Aortic smooth muscle cell (primary cell): ENCODE measurements around the gene ICAM2. TPM values are rescaled to one million over a fixed set of nuclear protein-coding genes. Genes with fewer than 3 reads are reported as not detected.

Experiments used
- total RNA-seq: library from RNA; depleted of rRNA; stranded (reverse); fragments of >200 nt; gene quantifications from 2 replicates; pipeline ENCODE4 v1.2.3, GENCODE V29; 2014

ICAM2 gene
- total RNA-seq = 22.9 and 44.0 TPM in 2 replicates

GRCh38 chr17:64020056-64020766, at the start of gene ICAM2:
Gene ICAM2 (minus strand): TSS chr17:64020633. CDS start chr17:64006691, 13,942 bp downstream.

GRCh38 chr17:63998050-63998720, 22.2 kb downstream of the ICAM2 start, which contains the start of gene PRR29:
Gene PRR29 (plus strand): TSS chr17:63998351. CDS start chr17:63998365, 14 bp downstream.

GRCh38 chr17:63972796-63973195, 47.6 kb downstream of the ICAM2 start, which contains the start of gene SCN4A:
Gene SCN4A (minus strand): TSS chr17:63972918. CDS start chr17:63972841, 77 bp downstream.

Other genes starting within 250 kb of the ICAM2 start
- gene CCDC47, start 247.0 kb downstream of the ICAM2 start, total RNA-seq = 76.7 and 87.7 TPM in 2 replicates
- 61.2 and 62.7 TPM in 2 replicates for gene DDX42, start 246.5 kb downstream of the ICAM2 start, total RNA-seq
- 100 and 134 TPM in 2 replicates for gene PSMC5, start 193.2 kb downstream of the ICAM2 start, total RNA-seq
- 47.4 and 65.3 TPM in 2 replicates for gene FTSJ3, start 193.0 kb downstream of the ICAM2 start, total RNA-seq
- 84.6 and 95.6 TPM in 2 replicates for gene SMARCD2, start 177.9 kb downstream of the ICAM2 start, total RNA-seq
- gene CSH2, start 147.0 kb downstream of the ICAM2 start, total RNA-seq = not detected in 2 replicates
- gene GH2, start 138.7 kb downstream of the ICAM2 start, total RNA-seq = not detected in 2 replicates
- gene CSH1, start 124.1 kb downstream of the ICAM2 start, total RNA-seq = not detected in 2 replicates
- gene CSHL1, start 109.4 kb downstream of the ICAM2 start, total RNA-seq = not detected in 2 replicates
- gene GH1, start 101.8 kb downstream of the ICAM2 start, total RNA-seq = not detected in 2 replicates
- gene CD79B, start 88.3 kb downstream of the ICAM2 start, total RNA-seq = 2.1 and 2.9 TPM in 2 replicates
- gene SCN4A, start 47.7 kb downstream of the ICAM2 start, total RNA-seq = 0.12 and 0.13 TPM in 2 replicates
- 1.5 and 2.5 TPM in 2 replicates for gene PRR29, start 22.3 kb downstream of the ICAM2 start, total RNA-seq
- gene ERN1, start 109.5 kb upstream of the ICAM2 start, total RNA-seq = 7.6 and 7.9 TPM in 2 replicates
- 26.0 and 32.9 TPM in 2 replicates for gene TEX2, start 242.6 kb upstream of the ICAM2 start, total RNA-seq